ENCODE measurements around the gene LCOR. TPM values are rescaled to one million over a fixed set of nuclear protein-coding genes. Genes with fewer than 3 reads are reported as not detected.
"Not testable (repeated sequence)": the region's sequence is repeated elsewhere in the genome, so short reads cannot be mapped to it uniquely, and the experiment has no call there.

The LCOR gene
- total RNA-seq, 1 donor from 2014 or later = 49.1 TPM

GRCh38 chr10:97013983-97014382, 181.9 kb downstream of the LCOR start:
- no peak for DNase-seq

GRCh38 chr10:97015240-97015639, 183.1 kb downstream of the LCOR start:
- no peak for DNase-seq

- DNase-seq = no peak
Observed at GRCh38 chr10:97016728-97017473, 184.8 kb downstream of the LCOR start.

GRCh38 chr10:97017474-97017903, 185.4 kb downstream of the LCOR start:
- no peak for DNase-seq

GRCh38 chr10:97018251-97019212, 186.4 kb downstream of the LCOR start:
- DNase-seq = no peak

- DNase-seq = no peak
Observed at GRCh38 chr10:97019213-97019844, 187.2 kb downstream of the LCOR start.

GRCh38 chr10:97020452-97021400, 188.6 kb downstream of the LCOR start:
- peak; percentile 78 for DNase-seq

- no peak for DNase-seq
Observed at GRCh38 chr10:97022616-97023015, 190.5 kb downstream of the LCOR start.

- DNase-seq = no peak
Observed at GRCh38 chr10:97023401-97024167, 191.5 kb downstream of the LCOR start.

GRCh38 chr10:97024168-97025073, 192.3 kb downstream of the LCOR start:
- DNase-seq = peak; percentile 21

GRCh38 chr10:97025613-97026242, 193.6 kb downstream of the LCOR start:
- peak; percentile 66 for DNase-seq

- DNase-seq = no peak
Observed at GRCh38 chr10:97028126-97028831, 196.2 kb downstream of the LCOR start.

GRCh38 chr10:97028832-97029178, 196.7 kb downstream of the LCOR start:
- DNase-seq = no peak

GRCh38 chr10:97029271-97029670, 197.2 kb downstream of the LCOR start:
- no peak for DNase-seq

- DNase-seq = no peak
Observed at GRCh38 chr10:97030894-97031293, 198.8 kb downstream of the LCOR start.

GRCh38 chr10:97031459-97031858, 199.4 kb downstream of the LCOR start:
- no peak for DNase-seq

- DNase-seq = no peak
Observed at GRCh38 chr10:97032624-97033023, 200.5 kb downstream of the LCOR start.

- DNase-seq = not testable (repeated sequence)
Observed at GRCh38 chr10:97033841-97034240, 201.7 kb downstream of the LCOR start.

GRCh38 chr10:97034301-97034700, 202.2 kb downstream of the LCOR start:
- DNase-seq = no peak
